Ovary (tissue), 9 donors: ENCODE results near the gene AKIRIN1. TPM values are rescaled to one million over a fixed set of nuclear protein-coding genes. Genes with fewer than 3 reads are reported as not detected.
"Not testable (repeated sequence)": the region's sequence is repeated elsewhere in the genome, so short reads cannot be mapped to it uniquely, and the experiment has no call there.

Experiments
- DNase-seq, 5 donors: peaks; one replicate each; pipeline ENCODE4 v3.0.0-alpha.2; 2019 to 2020
- H3K27ac ChIP-seq, 2 donors: fragments of 200-600 bp; one replicate each; pipeline versions ENCODE4 v1.5.1 to v1.8.0; 2019 to 2022
- H3K27me3 ChIP-seq: fragments of 200-600 bp; one replicate; pipeline ENCODE4 v1.8.0; 2022
- H3K36me3 ChIP-seq: fragments of 200-600 bp; sonication (generic); one replicate; pipeline ENCODE4 v1.5.1; 2019
- H3K4me1 ChIP-seq: one replicate; pipeline ENCODE4 v1.8.1; 2013; ENCODE audit warnings: mild to moderate bottlenecking, moderate library complexity; ENCODE audit not compliant: insufficient read depth
- H3K4me3 ChIP-seq: fragments of 200-600 bp; sonication (generic); one replicate; pipeline ENCODE4 v1.5.1; 2017
- H3K9me3 ChIP-seq, 2 donors: fragments of 200-600 bp in 1 of 2; sonication (generic) in 1 of 2; one replicate each; pipeline versions ENCODE4 v1.5.1 to v1.8.1; 2013 to 2019; ENCODE audit warnings: mild to moderate bottlenecking in 1 of 2, moderate library complexity in 1 of 2
- EP300 ChIP-seq: sonication (generic); formaldehyde crosslinking; IDR thresholded peaks from one replicate; pipeline ENCODE4 v1.6.1; 2017; ENCODE audit warnings: antibody characterized with exemption
- POLR2A ChIP-seq: fragments of 450-650 bp; IDR thresholded peaks from one replicate; pipeline ENCODE4 v1.6.1; 2017; ENCODE audit warnings: antibody characterized with exemption, mild to moderate bottlenecking, moderate library complexity
- WGBS, 3 donors: extraction: QIAGEN DNeasy Blood & Tissue Kit in 1 of 3; methylation state at CpG; one replicate each; pipeline versions ENCODE4 v1.1.5 to v1.1.7; 2013 to 2017; 5-methylcytosine and 5-hydroxymethylcytosine counted together
- intact Hi-C, 4 donors: fragments of 100-400 bp; cut with DNase I; formaldehyde crosslinking; loops; one replicate each; pipeline versions ENCODE4 v1.11.0 to v1.15.1; 2022 to 2023
- polyA plus RNA-seq, 2 donors: library from polyadenylated mRNA; stranded (reverse); fragments of 200-250 nt in 1 of 2; fragments of 350-450 nt in 1 of 2; fragmentation: Illumina TruSeq in 1 of 2; extraction: RNeasy Lipid Tissue Mini Kit (QIAGEN cat#74804) in 1 of 2; gene quantifications; one replicate each; pipeline ENCODE4 v1.2.3, GENCODE V29; 2013 to 2014
- total RNA-seq, 7 donors: library from RNA; depleted of rRNA in 2 of 7; stranded (reverse); fragments of >200 nt in 2 of 7; fragmentation: NEBNext Ultra II Directional in 3 of 7; extraction: Animal tissue kit (Norgen Biotek cat#: 25700) in 3 of 7; gene quantifications; one replicate each; pipeline versions ENCODE4 v1.1.0 to v1.2.4, GENCODE V29; 2016 to 2023
- TF ChIP-seq, protein P1 (sequence below), 3 donors: fragments of 450-650 bp in 2 of 3; fragments of 200-600 bp in 1 of 3; IDR thresholded peaks; one replicate each; pipeline versions ENCODE4 v1.5.1 to v1.8.0; 2016 to 2022; ENCODE audit warnings: antibody characterized with exemption in 3 of 3, mild to moderate bottlenecking in 1 of 3
- donor health status: DM: no; HTN: no; CAD: no; lungs with moderate emphysema.
- donor health status: DM: no; HTN: no; CAD: no.
- donor health status: Bipolar disorder and iron deficiency.
- donor health status: DM: yes; HTN: yes; CAD: no.
- donor health status: DM: no; HTN: no; CAD: no.
- donor health status: DM: yes; HTN: yes; CAD: no.

Gene AKIRIN1
- total and polyA plus RNA-seq, 9 donors: 14.9 to 64.6 (median 42.4) TPM

DNA sequence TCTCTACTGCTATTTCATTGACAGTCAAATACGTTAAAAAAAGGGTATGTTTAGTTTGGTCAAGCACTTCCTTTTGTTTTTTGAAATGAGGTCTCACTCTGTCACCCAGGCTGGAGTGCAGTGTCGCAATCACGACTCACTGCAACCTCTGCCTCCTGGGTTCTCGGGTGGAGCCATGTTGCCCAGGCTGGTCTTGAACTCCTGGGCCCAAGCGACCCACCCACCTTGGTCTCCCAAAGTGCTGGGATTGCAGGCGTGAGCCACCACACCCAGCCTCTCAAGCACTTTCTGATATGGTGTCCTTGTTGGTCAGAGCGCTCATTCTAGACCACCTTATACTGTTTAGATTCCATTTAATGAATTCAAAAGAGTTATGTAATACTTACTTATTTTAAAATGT is 28.5 kb upstream of the AKIRIN1 start:
- DNase-seq: no peak
- TF ChIP-seq POLR2A (no peak), EP300 (no peak)
- TF ChIP-seq, protein P1, sequence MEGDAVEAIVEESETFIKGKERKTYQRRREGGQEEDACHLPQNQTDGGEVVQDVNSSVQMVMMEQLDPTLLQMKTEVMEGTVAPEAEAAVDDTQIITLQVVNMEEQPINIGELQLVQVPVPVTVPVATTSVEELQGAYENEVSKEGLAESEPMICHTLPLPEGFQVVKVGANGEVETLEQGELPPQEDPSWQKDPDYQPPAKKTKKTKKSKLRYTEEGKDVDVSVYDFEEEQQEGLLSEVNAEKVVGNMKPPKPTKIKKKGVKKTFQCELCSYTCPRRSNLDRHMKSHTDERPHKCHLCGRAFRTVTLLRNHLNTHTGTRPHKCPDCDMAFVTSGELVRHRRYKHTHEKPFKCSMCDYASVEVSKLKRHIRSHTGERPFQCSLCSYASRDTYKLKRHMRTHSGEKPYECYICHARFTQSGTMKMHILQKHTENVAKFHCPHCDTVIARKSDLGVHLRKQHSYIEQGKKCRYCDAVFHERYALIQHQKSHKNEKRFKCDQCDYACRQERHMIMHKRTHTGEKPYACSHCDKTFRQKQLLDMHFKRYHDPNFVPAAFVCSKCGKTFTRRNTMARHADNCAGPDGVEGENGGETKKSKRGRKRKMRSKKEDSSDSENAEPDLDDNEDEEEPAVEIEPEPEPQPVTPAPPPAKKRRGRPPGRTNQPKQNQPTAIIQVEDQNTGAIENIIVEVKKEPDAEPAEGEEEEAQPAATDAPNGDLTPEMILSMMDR (IDR thresholded peaks at IDR 0.05): no peak
- no peak overlapping the region for H3K27ac ChIP-seq
- intact Hi-C loops: no loop called here
- H3K9me3 ChIP-seq: no peaks in the 10 kb centered on the region
- H3K36me3 ChIP-seq: no peaks in the 10 kb centered on the region
- 79 to 86% (median 80%) methylated on average over 7 of the region's 7 CpGs for WGBS, 3 donors
- no peaks in the 10 kb centered on the region for H3K27me3 ChIP-seq
- no peaks in the 10 kb centered on the region for H3K4me1 ChIP-seq
- no peak overlapping the region for H3K4me3 ChIP-seq

DNA sequence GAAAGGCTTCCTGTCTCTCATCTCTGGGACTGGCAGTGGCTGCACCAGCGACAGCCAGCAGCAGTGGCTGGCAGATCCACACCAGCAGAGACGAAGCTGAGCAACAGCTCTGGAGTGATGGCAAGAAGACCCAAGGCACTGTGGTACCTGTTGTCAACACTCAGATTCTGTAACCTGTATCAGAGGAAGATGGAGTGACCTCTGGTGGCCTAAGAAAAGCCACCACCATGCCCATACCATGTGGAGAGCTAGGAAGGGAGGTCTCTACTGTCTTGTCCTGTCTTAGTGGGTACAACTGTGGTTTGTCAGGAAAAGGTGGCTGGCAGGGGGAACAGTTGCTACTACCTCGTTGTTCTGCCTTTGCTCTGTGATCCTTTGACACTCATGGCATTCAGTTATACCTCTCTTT is 26.9 kb upstream of the AKIRIN1 start:
- TF ChIP-seq, protein P1 (IDR thresholded peaks at IDR 0.05): no peak
- TF ChIP-seq EP300 (no peak), POLR2A (no peak)
- H3K9me3 ChIP-seq: no peaks in the 10 kb centered on the region
- WGBS, 3 donors: 61 to 75% (median 73%) methylated on average over 3 of the region's 3 CpGs

DNA sequence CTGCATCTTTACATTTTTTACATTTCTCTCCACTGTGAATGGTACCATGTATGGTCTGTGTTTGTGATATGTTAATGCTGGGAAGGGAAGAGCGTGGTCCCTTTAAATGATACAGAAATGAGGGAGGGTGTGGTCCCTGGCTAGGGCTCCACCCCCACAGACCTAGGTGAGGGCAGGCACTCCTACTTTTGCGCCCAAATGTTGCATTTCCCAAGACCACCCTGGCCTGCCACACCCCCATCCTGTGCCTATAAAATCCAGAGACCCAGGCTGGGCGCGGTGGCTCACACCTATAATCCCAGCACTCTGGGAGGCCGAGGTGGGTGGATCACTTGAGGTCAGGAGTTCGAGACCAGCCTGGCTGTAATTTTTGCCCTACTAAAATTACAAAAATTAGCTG is 17.9 kb upstream of the AKIRIN1 start:
- 62 to 68% (median 68%) methylated on average over 6 of the region's 6 CpGs for WGBS, 3 donors

More for the DNA sequence above, 26.9 kb upstream of the AKIRIN1 start:
- Histone ChIP-seq H3K27me3 (no peaks in the 10 kb centered on the region), H3K27ac (no peak overlapping the region), H3K4me3 (no peak overlapping the region), H3K36me3 (no peaks in the 10 kb centered on the region), H3K4me1 (no peaks in the 10 kb centered on the region)
- DNase-seq: no peak
- intact Hi-C loops: no loop called here

DNA sequence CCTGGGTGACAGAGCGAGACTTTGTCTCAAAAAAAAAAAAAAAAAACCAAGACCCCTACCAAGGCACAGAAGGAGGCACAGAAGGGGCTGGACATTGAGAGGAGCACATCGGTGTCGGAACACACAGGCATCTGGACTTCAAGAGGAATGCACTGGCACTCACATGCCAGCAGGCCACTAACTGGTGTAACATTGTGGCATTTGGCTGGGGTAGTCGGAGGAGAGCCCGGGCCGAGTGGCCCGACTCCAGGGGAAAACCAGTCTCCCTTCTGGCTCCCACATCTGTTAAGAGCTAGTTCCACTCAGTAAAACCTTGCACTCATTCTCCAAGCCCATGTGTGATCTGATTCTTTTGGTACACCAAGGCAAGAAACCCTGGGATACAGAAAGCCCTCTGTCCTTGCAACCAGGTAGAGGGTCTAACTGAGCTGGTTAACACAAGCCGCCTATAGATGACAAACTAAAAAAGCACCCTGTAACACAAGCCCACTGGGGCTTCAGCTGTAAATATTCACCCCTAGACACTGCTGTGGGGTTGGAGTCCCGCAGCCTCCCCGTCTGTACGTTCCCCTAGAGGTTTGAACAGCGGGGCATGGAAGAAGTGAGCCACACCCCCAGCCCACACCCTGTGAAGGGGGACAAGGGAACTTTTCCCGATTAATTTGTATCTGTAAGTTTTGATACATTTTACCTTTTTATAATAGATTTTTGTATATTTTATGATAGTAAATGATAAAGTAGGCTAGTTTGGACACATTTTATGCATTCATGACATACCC is 17.2 kb upstream of the AKIRIN1 start:
- intact Hi-C loops: no loop called here
- no peaks in the 10 kb centered on the region for H3K36me3 ChIP-seq

More for the DNA sequence above, 17.9 kb upstream of the AKIRIN1 start:
- H3K4me3 ChIP-seq, H3K36me3 ChIP-seq, intact Hi-C loops, DNase-seq, H3K9me3 ChIP-seq, H3K27ac ChIP-seq, H3K27me3 ChIP-seq, H3K4me1 ChIP-seq: not testable (repeated sequence)

DNA sequence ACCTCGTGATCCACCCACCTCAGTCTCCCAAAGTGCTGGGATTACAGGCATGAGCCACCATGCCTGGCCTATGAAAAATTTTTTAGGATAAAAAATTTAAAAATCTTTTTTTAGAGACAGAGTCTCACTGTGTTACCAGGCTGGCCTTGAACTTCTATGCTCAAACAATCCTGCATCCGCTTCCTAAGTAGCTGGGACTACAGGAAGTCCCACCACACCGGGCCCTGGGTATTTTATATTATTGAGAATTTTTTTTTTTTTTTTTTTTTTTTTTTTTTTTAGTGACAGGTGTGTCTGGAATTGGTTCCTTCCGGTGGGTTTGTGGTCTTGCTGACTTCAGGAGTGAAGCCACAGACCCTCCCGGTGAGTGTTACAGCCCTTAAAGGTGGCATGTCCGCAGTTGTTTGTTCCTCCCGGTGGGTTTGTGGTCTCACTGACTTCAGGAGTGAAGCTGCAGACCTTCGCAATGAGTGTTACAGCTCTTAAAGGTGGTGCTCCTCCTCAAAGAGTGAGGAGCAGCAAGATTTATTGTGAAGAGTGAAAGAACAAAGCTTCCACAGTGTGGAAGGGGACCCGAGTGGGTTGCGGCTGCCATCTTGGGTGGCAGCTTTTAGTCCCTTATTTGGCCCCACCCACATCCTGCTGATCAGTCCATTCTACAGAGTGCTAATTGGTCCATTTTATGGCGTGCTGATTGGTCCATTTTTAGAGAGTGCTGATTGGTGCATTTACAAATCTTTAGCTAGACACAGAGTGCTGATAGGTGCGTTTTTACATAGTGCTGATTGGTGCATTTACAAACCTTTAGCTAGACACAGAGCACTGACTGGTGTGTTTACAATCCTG is 13.5 kb upstream of the AKIRIN1 start:
- DNase-seq, H3K36me3 ChIP-seq, H3K4me3 ChIP-seq, H3K9me3 ChIP-seq, intact Hi-C loops, H3K27ac ChIP-seq, H3K27me3 ChIP-seq, H3K4me1 ChIP-seq: not testable (repeated sequence)
- WGBS, 3 donors: 87 to 92% (median 88%) methylated on average over 12 of the region's 12 CpGs

More for the DNA sequence above, 17.2 kb upstream of the AKIRIN1 start:
- Histone ChIP-seq H3K4me3 (no peak overlapping the region), H3K27me3 (no peaks in the 10 kb centered on the region), H3K4me1 (no peaks in the 10 kb centered on the region), H3K27ac (no peak overlapping the region), H3K9me3 (no peaks in the 10 kb centered on the region)
- WGBS, 3 donors: 75 to 81% (median 76%) methylated on average over 13 of the region's 13 CpGs
- no peak for DNase-seq
- TF ChIP-seq EP300 (no peak), POLR2A (no peak)
- TF ChIP-seq, protein P1 (IDR thresholded peaks at IDR 0.05): no peak

DNA sequence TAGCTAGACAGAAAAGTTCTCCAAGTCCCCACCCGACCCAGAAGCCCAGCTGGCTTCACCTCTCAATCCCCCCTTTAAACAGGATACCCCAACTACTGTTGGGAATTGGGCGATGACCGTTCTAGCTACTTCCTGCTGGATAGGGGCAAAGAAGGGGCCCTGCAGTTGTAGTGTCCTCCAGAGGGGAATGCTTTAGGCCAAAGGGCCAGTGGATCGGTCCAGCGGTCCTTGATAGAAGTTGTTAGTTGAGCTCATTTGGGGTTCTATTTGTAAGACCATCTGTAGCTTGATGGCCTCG is 12.9 kb upstream of the AKIRIN1 start:
- H3K27me3 ChIP-seq, H3K36me3 ChIP-seq, H3K9me3 ChIP-seq, DNase-seq, H3K4me1 ChIP-seq, H3K4me3 ChIP-seq, intact Hi-C loops, H3K27ac ChIP-seq: not testable (repeated sequence)
- WGBS, 3 donors: 89 to 93% (median 90%) methylated on average over 6 of the region's 6 CpGs

DNA sequence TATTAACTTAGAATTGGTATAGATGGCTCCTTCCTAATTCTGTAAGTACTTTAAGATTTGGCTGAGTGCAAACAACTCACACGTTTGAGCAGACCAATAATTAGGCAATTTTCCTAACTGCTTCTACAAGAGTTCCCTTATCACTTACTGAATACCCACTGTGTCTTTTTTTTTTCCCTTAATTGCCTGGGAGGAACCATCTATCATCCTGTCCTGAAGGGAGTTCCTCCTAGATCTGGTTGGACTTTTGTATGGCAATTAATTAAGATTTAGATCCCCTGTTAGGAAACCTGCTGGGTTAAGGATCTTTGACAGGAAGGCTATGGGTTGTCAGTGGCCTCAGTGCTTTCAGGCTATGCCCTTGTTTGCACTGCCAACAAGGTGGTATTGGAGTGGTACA is 11.7 kb upstream of the AKIRIN1 start:
- 17 to 29% (median 22%) methylated on average over 1 of the region's 1 CpG for WGBS, 3 donors
- H3K36me3 ChIP-seq, H3K4me1 ChIP-seq, H3K9me3 ChIP-seq, H3K27ac ChIP-seq, H3K4me3 ChIP-seq, DNase-seq, H3K27me3 ChIP-seq, intact Hi-C loops: not testable (repeated sequence)
